ENCODE data around the gene CDC42BPG. TPM values are rescaled to one million over a fixed set of nuclear protein-coding genes. Genes with fewer than 3 reads are reported as not detected.

CDC42BPG gene
- total and polyA plus RNA-seq, 10 of the 15 experiments (the other 5 are each of a cell fraction or from before 2014, with no cell fraction given), result 0.02 to 1.3 (median 0.09) TPM; not detected in 1

GRCh38 chr11:64888729-64889511 is 44.5 kb upstream of the CDC42BPG start (continued):
- no peak for TF ChIP-seq RAD51 (IDR thresholded peaks at IDR 0.05)
- no peak for TF ChIP-seq GATAD2B (conservative IDR thresholded peaks at IDR 0.05; ENCODE audit: low read depth)
- TF ChIP-seq EED (IDR thresholded peaks at IDR 0.05; ENCODE audit: low read depth), result no peak
- TF ChIP-seq POLR2A (IDR thresholded peaks at IDR 0.05; ENCODE audit: low read depth, low read length), result no peak
- TF ChIP-seq ZNF274 (IDR thresholded peaks at IDR 0.05; ENCODE audit: insufficient read depth, insufficient read length), result no peak
- no peak for TF ChIP-seq SIN3A (IDR thresholded peaks at IDR 0.05; ENCODE audit: low read depth, low read length)
- TF ChIP-seq RB1 (IDR thresholded peaks at IDR 0.05; ENCODE audit: borderline replicate concordance), result no peak
- no peak for TF ChIP-seq NR2C2 (IDR thresholded peaks at IDR 0.05; ENCODE audit: borderline replicate concordance, control insufficient read depth, insufficient read length, low read depth)
- no peak for TF ChIP-seq ZNF384 (IDR thresholded peaks at IDR 0.05; ENCODE audit: borderline replicate concordance, low read depth, low read length)
- no peak for TF ChIP-seq RELA (IDR thresholded peaks at IDR 0.05; ENCODE audit: borderline replicate concordance, partially characterized antibody)
- TF ChIP-seq MEF2A (IDR thresholded peaks at IDR 0.05; ENCODE audit: insufficient read depth, low read depth, low read length), result no peak
- TF ChIP-seq BRCA1 (IDR thresholded peaks at IDR 0.05; ENCODE audit: low read depth, low read length), result no peak

DNA sequence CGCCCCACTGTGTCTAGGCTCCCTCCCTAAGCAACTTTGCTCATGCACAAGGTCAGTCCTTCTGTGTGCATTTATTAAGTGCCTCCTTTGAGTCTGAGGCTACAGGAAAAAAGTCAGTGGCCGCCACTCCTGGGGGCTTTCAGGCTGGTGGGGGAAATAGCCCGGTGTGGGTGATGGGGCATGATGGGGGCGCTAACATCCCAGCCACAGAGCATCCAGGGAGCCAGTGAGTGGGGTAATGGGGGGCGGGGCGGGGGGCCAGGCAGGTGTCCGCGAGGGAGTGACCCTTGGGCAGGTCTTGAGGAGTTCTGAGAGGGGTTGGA is 43.9 kb upstream of the CDC42BPG start:
- ATAC-seq, result no peak
- ChIA-PET POLR2A (interaction anchor here (3.2 to 19.9 kb wide), 2 partner anchors 10 to 30 kb away, joined by 19 to 620 read pairs; partner anchors contain the start of gene EHD1), CTCF (interaction anchor here (0.7 to 30.0 kb wide), 11 partner anchors 11 to 186 kb away, joined by 3 to 1208 read pairs (median 3); partner anchors contain the start of genes BATF2, CDC42BPG and EHD1), SMC1A (ENCODE audit: uncharacterized antibody, unreplicated experiment) (interaction anchor here (0.6 to 6.1 kb wide), 6 partner anchors 12 to 40 kb away, joined by 3 to 54 read pairs (median 5); no protein-coding TSS in a partner anchor), RAD21 (ENCODE audit: unreplicated experiment) (interaction anchor here (0.7 to 4.7 kb wide), 8 partner anchors 11 to 40 kb away, joined by 3 to 61 read pairs (median 5); no protein-coding TSS in a partner anchor)
- Histone ChIP-seq H3K79me2 (ENCODE audit: control insufficient read depth, insufficient read depth, low read length) (no peaks in the 10 kb centered on the region), H3K9ac (ENCODE audit: control insufficient read depth, insufficient read depth, low read length) (no peak overlapping the region), H3K36me3 (ENCODE audit: control insufficient read depth in 2 of 2, insufficient read depth in 2 of 2, low read length in 1 of 2) (no peaks in the 10 kb centered on the region), H2AFZ (ENCODE audit: control insufficient read depth, low read depth, low read length) (peak overlapping the region; percentile 96), H3K4me2 (ENCODE audit: control insufficient read depth, insufficient read depth) (peak overlapping the region; percentile 69), H4K20me1 (ENCODE audit: control insufficient read depth, insufficient read depth) (no peaks in the 10 kb centered on the region), H3K27ac (ENCODE audit: control insufficient read depth, insufficient read depth) (peak overlapping the region; percentile 27; the same call in 1 of the 2 replicates), H3K4me3 (no peak overlapping the region), H3K9me3 (replicated peaks; ENCODE audit: control insufficient read depth, insufficient read depth, low read length) (no peaks in the 10 kb centered on the region), H3K27me3 (replicated peaks in 1 of 2; ENCODE audit: control insufficient read depth in 2 of 2, insufficient read depth in 2 of 2, low read length in 1 of 2) (no peaks in the 10 kb centered on the region), H3K4me1 (ENCODE audit: control insufficient read depth, insufficient read depth, low read length) (peaks cover 12% of the 10 kb centered on the region)
- 52% methylated on average over 8 of the region's 8 CpGs for WGBS (ENCODE audit: insufficient coverage, insufficient replicate concordance, low lambda C conversion rate, missing lambda C conversion rate)
- intact Hi-C loops (cut with micrococcal nuclease; ENCODE audit: unreplicated experiment) (no loop called here), in situ Hi-C loops (cut with MboI) (no loop called here)
- DNase-seq (ENCODE audit: low read depth, low spot score), result no peak
- TF ChIP-seq FOXM1 (IDR thresholded peaks at IDR 0.05; ENCODE audit: low read depth, low read length), result no peak
- no TSS peak for BruUV-seq (replicated peaks)
- FAIRE-seq, result no peak
